ENCODE results near the gene SAPCD1.

Gene SAPCD1

DNA sequence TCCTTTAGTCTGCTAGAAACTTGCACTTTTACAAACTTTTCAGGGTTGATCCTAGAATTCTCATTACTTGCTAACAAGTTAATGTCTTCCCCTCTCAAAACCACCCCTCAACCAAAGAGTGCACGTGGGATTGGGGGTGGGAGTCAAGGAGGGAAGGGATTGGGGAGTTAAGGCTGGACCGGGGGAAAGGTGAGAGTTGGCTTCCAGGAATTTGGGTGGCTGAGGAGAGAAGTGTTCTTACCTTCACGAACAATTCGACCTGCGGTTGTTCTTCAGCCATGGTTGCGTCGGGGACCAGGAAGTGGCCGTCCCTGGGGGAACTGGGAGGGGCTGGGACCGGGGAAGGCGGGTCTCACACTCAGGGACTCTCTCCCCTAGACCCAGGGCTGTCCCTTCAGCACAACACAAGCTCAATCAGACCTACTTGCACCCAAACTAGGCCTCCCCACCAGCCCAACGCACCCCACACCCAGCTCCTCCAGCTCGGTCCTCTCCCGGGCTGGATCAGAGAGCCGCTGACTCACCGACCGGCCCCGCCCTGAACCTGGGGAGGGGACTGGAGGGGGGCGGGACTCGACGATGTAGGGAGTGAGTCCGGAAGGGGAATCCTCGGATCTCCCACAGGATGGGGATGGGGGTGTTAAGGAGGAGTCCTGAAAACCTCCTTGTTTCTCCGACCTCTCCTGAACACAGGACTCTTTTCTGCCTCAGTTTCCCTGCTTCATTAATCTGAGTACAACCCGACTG, 26.3 kb upstream of the SAPCD1 start, which contains the start of gene CLIC1:
Gene CLIC1, minus strand, starts transcription at position 510 of the 747 bp plus-strand sequence. Its CDS starts 230 bp downstream, at position 280.
- Histone ChIP-seq H3K18ac (ENCODE audit: low read length) (peak within 1 kb of the TSS; percentile 96), H3K9ac (ENCODE audit: low read length) (peak within 1 kb of the TSS; percentile 93), H4K8ac (ENCODE audit: low read depth, low read length) (peak within 1 kb of the TSS; percentile 84), H3K14ac (ENCODE audit: low read length) (peak within 1 kb of the TSS; percentile 87), H3K27me3 (ENCODE audit: insufficient read depth, low read length) (no peaks in the 10 kb centered on the region), H3K79me2 (ENCODE audit: control insufficient read depth, insufficient read depth, low read length, poor library complexity) (peaks cover 27% of the 10 kb centered on the region), H4K12ac (ENCODE audit: low read depth, low read length) (peak within 1 kb of the TSS; percentile 73), H3K4ac (ENCODE audit: low read depth, low read length) (peak within 1 kb of the TSS; percentile 96), H3K9me3 (ENCODE audit: insufficient read depth, low read depth, low read length) (no peaks in the 10 kb centered on the region), H3K79me1 (ENCODE audit: low read length) (peaks cover 39% of the 10 kb centered on the region), H2BK12ac (ENCODE audit: low read length) (peak within 1 kb of the TSS; percentile 34), H3K27ac (ENCODE audit: low read depth, low read length) (peak within 1 kb of the TSS; percentile 95), H3K23ac (ENCODE audit: low read length) (no peak within 1 kb of the TSS), H3K4me3 (ENCODE audit: low read depth, low read length) (peak within 1 kb of the TSS; percentile 78), H2BK120ac (ENCODE audit: insufficient read depth, low read length, poor library complexity) (peak within 1 kb of the TSS; percentile 84), H2AFZ (ENCODE audit: insufficient read depth, low read length, poor library complexity) (peak within 1 kb of the TSS; percentile 26), H2AK5ac (ENCODE audit: low read length) (peak within 1 kb of the TSS; percentile 87), H2BK5ac (ENCODE audit: low read depth, low read length, poor library complexity) (peak within 1 kb of the TSS; percentile 93), H3K36me3 (ENCODE audit: control insufficient read depth in 1 of 2, insufficient read depth in 2 of 2, low read length in 2 of 2) (peaks cover 21 to 28% of the 10 kb centered on the region in 2 experiments), H3K4me1 (ENCODE audit: control insufficient read depth in 1 of 2, insufficient read depth in 2 of 2, low read length in 2 of 2) (peaks cover 30 to 32% of the 10 kb centered on the region in 2 experiments), H3K4me2 (ENCODE audit: low read length) (peak within 1 kb of the TSS; percentile 89), H4K91ac (ENCODE audit: low read depth, low read length) (peak within 1 kb of the TSS; percentile 92)
- no CpG with 5 or more reads among the region's 24 CpGs for WGBS (ENCODE audit: extremely low coverage, insufficient coverage, insufficient read length)
- peak; percentile 73 to 80 for DNase-seq

GRCh38 chr6:31736768-31737314, 25.6 kb upstream of the SAPCD1 start:
- Histone ChIP-seq H2AK5ac (ENCODE audit: low read length) (peak overlapping the region; percentile 40), H4K8ac (ENCODE audit: low read depth, low read length) (peak overlapping the region; percentile 84)
- no CpG with 5 or more reads among the region's 10 CpGs for WGBS (ENCODE audit: extremely low coverage, insufficient coverage, insufficient read length)

DNA sequence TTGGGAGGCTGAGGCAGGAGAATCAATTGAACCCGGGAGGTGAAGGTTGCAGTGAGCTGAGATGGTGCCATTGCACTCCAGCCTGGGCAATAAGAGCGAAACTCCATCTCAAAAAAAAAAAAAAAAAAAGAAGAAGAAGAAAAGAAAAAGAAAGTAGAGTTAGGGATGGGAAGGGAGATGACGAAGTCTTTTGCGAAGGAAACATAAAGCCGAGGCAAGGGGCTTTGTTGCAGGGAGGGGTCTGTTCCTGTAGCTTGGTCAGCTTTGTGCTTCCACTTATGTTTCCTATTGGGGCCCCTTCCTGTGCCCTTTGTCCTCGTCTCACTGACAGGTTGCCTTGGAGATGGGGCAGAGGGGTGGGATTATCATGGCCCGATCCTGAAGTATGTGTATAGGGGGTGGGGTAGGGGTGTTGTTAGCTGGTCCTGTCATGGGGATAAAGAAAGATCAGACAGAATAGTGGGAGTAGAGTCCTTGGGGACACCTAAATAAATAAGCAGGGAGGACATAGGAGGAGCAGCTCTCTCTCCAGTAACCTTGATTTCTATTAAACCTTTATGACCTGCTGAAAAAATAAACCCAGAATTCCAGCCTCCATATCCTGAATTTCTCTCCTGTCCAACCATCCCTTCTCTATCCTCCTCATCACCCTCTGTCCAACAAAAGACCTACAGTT, 25.0 kb upstream of the SAPCD1 start:
- Histone ChIP-seq H3K36me3 (ENCODE audit: control insufficient read depth in 1 of 2, insufficient read depth in 2 of 2, low read length in 2 of 2) (peaks cover 14 to 19% of the 10 kb centered on the region in 2 experiments), H4K91ac (ENCODE audit: low read depth, low read length) (peak overlapping the region; percentile 88), H3K18ac (ENCODE audit: low read length) (no peak overlapping the region), H2AK5ac (ENCODE audit: low read length) (no peak overlapping the region), H3K9me3 (ENCODE audit: insufficient read depth, low read depth, low read length) (no peaks in the 10 kb centered on the region), H3K23ac (ENCODE audit: low read length) (no peak overlapping the region), H3K79me2 (ENCODE audit: control insufficient read depth, insufficient read depth, low read length, poor library complexity) (peaks cover 27% of the 10 kb centered on the region), H3K4me1 (ENCODE audit: control insufficient read depth in 1 of 2, insufficient read depth in 2 of 2, low read length in 2 of 2) (peaks cover 30 to 32% of the 10 kb centered on the region in 2 experiments), H3K27ac (ENCODE audit: low read depth, low read length) (peak overlapping the region; percentile 63), H2BK120ac (ENCODE audit: insufficient read depth, low read length, poor library complexity) (peak overlapping the region; percentile 59), H3K4me2 (ENCODE audit: low read length) (peak overlapping the region; percentile 15), H3K14ac (ENCODE audit: low read length) (no peak overlapping the region), H2BK5ac (ENCODE audit: low read depth, low read length, poor library complexity) (peak overlapping the region; percentile 68), H3K4me3 (ENCODE audit: low read depth, low read length) (no peak overlapping the region), H2BK12ac (ENCODE audit: low read length) (peak overlapping the region; percentile 72), H3K9ac (ENCODE audit: low read length) (no peak overlapping the region), H4K12ac (ENCODE audit: low read depth, low read length) (no peak overlapping the region), H3K4ac (ENCODE audit: low read depth, low read length) (peak overlapping the region; percentile 23), H4K8ac (ENCODE audit: low read depth, low read length) (peak overlapping the region; percentile 40), H2AFZ (ENCODE audit: insufficient read depth, low read length, poor library complexity) (no peak overlapping the region), H3K79me1 (ENCODE audit: low read length) (peaks cover 39% of the 10 kb centered on the region), H3K27me3 (ENCODE audit: insufficient read depth, low read length) (no peaks in the 10 kb centered on the region)
- 100% methylated on average over 2 of the region's 7 CpGs for WGBS (ENCODE audit: extremely low coverage, insufficient coverage, insufficient read length)
- DNase-seq, result no peak

More at GRCh38 chr6:31736768-31737314, 25.6 kb upstream of the SAPCD1 start:
- Histone ChIP-seq H3K23ac (ENCODE audit: low read length) (no peak overlapping the region), H2BK120ac (ENCODE audit: insufficient read depth, low read length, poor library complexity) (peak overlapping the region; percentile 18), H3K4me2 (ENCODE audit: low read length) (peak overlapping the region; percentile 89), H3K4me1 (ENCODE audit: control insufficient read depth in 1 of 2, insufficient read depth in 2 of 2, low read length in 2 of 2) (peaks cover 30 to 32% of the 10 kb centered on the region in 2 experiments), H4K12ac (ENCODE audit: low read depth, low read length) (peak overlapping the region; percentile 10), H3K4ac (ENCODE audit: low read depth, low read length) (peak overlapping the region; percentile 9), H3K36me3 (ENCODE audit: control insufficient read depth in 1 of 2, insufficient read depth in 2 of 2, low read length in 2 of 2) (peaks cover 19 to 25% of the 10 kb centered on the region in 2 experiments), H3K79me2 (ENCODE audit: control insufficient read depth, insufficient read depth, low read length, poor library complexity) (peaks cover 27% of the 10 kb centered on the region), H3K27ac (ENCODE audit: low read depth, low read length) (peak overlapping the region; percentile 52), H3K14ac (ENCODE audit: low read length) (peak overlapping the region; percentile 54), H3K27me3 (ENCODE audit: insufficient read depth, low read length) (no peaks in the 10 kb centered on the region), H3K9me3 (ENCODE audit: insufficient read depth, low read depth, low read length) (no peaks in the 10 kb centered on the region), H2BK5ac (ENCODE audit: low read depth, low read length, poor library complexity) (peak overlapping the region; percentile 7), H3K79me1 (ENCODE audit: low read length) (peaks cover 39% of the 10 kb centered on the region), H2AFZ (ENCODE audit: insufficient read depth, low read length, poor library complexity) (peak overlapping the region; percentile 4), H2BK12ac (ENCODE audit: low read length) (peak overlapping the region; percentile 20), H3K4me3 (ENCODE audit: low read depth, low read length) (no peak overlapping the region), H3K9ac (ENCODE audit: low read length) (no peak overlapping the region), H3K18ac (ENCODE audit: low read length) (peak overlapping the region; percentile 12), H4K91ac (ENCODE audit: low read depth, low read length) (peak overlapping the region; percentile 80)
- DNase-seq, result no peak

Data from trophoblast cell (in vitro differentiated cells and primary cell).